K562 (cell line): Measurements from ENCODE around the gene GYS1. TPM values are rescaled to one million over a fixed set of nuclear protein-coding genes. Genes with fewer than 3 reads are reported as not detected.
A peak's percentile ranks its signal among the peaks of the same experiment; 100 is the strongest.

Source experiments
- CBFB ChIP-seq: sonication (generic); formaldehyde crosslinking; IDR thresholded peaks from 2 replicates; pipeline ENCODE4 v1.4.0; 2020; ENCODE audit warnings: mild to moderate bottlenecking, missing genetic modification reagents
- CXXC5 ChIP-seq: fragments of 250-450 bp; sonication (Bioruptor Pico); IDR thresholded peaks from 2 replicates; pipeline ENCODE4 v1.8.0; 2022; ENCODE audit warnings: inconsistent platforms, mild to moderate bottlenecking, moderate library complexity
- FOS ChIP-seq: IDR thresholded peaks from 3 replicates; pipeline ENCODE4 v1.6.1; 2011; ENCODE audit not compliant: insufficient read length; ENCODE audit errors: extremely low read depth
- HSF4 ChIP-seq: fragments of 250-450 bp; sonication (Bioruptor Pico); IDR thresholded peaks from 2 replicates; pipeline ENCODE4 v2.1.2; 2022; ENCODE audit warnings: mild to moderate bottlenecking, moderate library complexity, borderline replicate concordance
- ILK ChIP-seq: fragments of 450-650 bp; IDR thresholded peaks from 2 replicates; pipeline ENCODE4 v1.6.1; 2016; ENCODE audit warnings: missing genetic modification characterization, low read depth, mild to moderate bottlenecking, missing compliant biosample characterization, moderate library complexity, borderline replicate concordance
- MXD1 ChIP-seq: fragments of 250-450 bp; sonication (Bioruptor Pico); IDR thresholded peaks from 2 replicates; pipeline ENCODE4 v1.8.0; 2021; ENCODE audit warnings: borderline replicate concordance, mild to moderate bottlenecking, moderate library complexity; ENCODE audit not compliant: poor library complexity, severe bottlenecking
- NCOA1 ChIP-seq: fragments of 450-650 bp; IDR thresholded peaks from 2 replicates; pipeline ENCODE4 v1.6.1; 2016; ENCODE audit warnings: low read depth
- RAD21 ChIP-seq, 2 experiments: fragments of 250-450 bp in 1 of 2; fragments of 450-650 bp in 1 of 2; sonication (Bioruptor Pico) in 1 of 2; formaldehyde crosslinking in 1 of 2; IDR thresholded peaks in 1 of 2; conservative IDR thresholded peaks in 1 of 2; 2 replicates each; pipeline versions ENCODE4 v1.4.0 to v1.8.0; 2020 to 2022; ENCODE audit warnings: mild to moderate bottlenecking in 2 of 2, moderate library complexity in 1 of 2
- RCOR1 ChIP-seq, 2 experiments: IDR thresholded peaks; 2 replicates each; pipeline ENCODE4 v1.6.1; 2012; ENCODE audit warnings: low read depth in 2 of 2, low read length in 2 of 2, borderline replicate concordance in 1 of 2, improper control_type of control experiment in 1 of 2
- SETDB1 ChIP-seq: IDR thresholded peaks from one replicate; pipeline ENCODE4 v1.6.1; 2012; ENCODE audit warnings: low read length, control low read depth, inconsistent platforms
- TFAM ChIP-seq: fragments of 250-450 bp; sonication (Bioruptor Pico); conservative IDR thresholded peaks from 2 replicates; pipeline ENCODE4 v1.5.0; 2021; ENCODE audit warnings: mild to moderate bottlenecking, moderate library complexity
- U2AF1 ChIP-seq: fragments of 200-400 bp; formaldehyde crosslinking; optimal IDR thresholded peaks from 2 replicates; pipeline ENCODE3; 2017; ENCODE audit warnings: mild to moderate bottlenecking, low read depth, low read length, moderate library complexity
- ZNF146 ChIP-seq: IDR thresholded peaks from one replicate; pipeline ENCODE4 v1.6.1; 2018; ENCODE audit warnings: missing compliant biosample characterization; ENCODE audit not compliant: unreplicated experiment
- ZNF282 ChIP-seq: sonication (generic); formaldehyde crosslinking; IDR thresholded peaks from 2 replicates; pipeline ENCODE4 v1.8.1; 2023; ENCODE audit warnings: missing genetic modification reagents
- polyA plus RNA-seq, 8 experiments: library from polyadenylated mRNA; depleted of rRNA in 4 of 8; stranded (reverse) in 5 of 8; unstranded in 3 of 8; fragments of >200 nt; fragmentation: Nextera tagmentation in 2 of 8; fragmentation: Illumina TruSeq in 1 of 8; extraction: Ambion mirVana in 2 of 8; extraction: Trizol in 1 of 8; gene quantifications; 2 replicates each; pipeline versions ENCODE4 v1.2.1 to v1.2.3, GENCODE V29; 2011 to 2014; ENCODE audit warnings: inconsistent platforms in 1 of 8, missing spikeins in 1 of 8
- total RNA-seq, 7 experiments: library from RNA; depleted of rRNA in 6 of 7; stranded (reverse); fragments of >200 nt in 6 of 7; fragmentation: Illumina TruSeq in 2 of 7; extraction: Trizol in 2 of 7; gene quantifications; 2 replicates each; pipeline versions ENCODE4 v1.2.1 to v1.2.3, GENCODE V29; 2011 to 2021; ENCODE audit warnings: low replicate concordance in 1 of 7
- TF ChIP-seq, protein P1 (sequence below): fragments of 450-650 bp; IDR thresholded peaks from 2 replicates; pipeline ENCODE4 v1.6.1; 2018; ENCODE audit not compliant: partially characterized antibody
- TF ChIP-seq, protein P2 (sequence below), 2 experiments: fragments of 150-350 bp in 1 of 2; IDR thresholded peaks; 2 replicates each; pipeline ENCODE4 v1.6.1; 2012 to 2016; ENCODE audit warnings: low read depth in 2 of 2, low read length in 2 of 2, mild to moderate bottlenecking in 1 of 2, moderate library complexity in 1 of 2
- TF ChIP-seq, protein P3 (sequence below): fragments of 250-450 bp; sonication (Bioruptor Pico); IDR thresholded peaks from 2 replicates; pipeline ENCODE4 v1.4.0; 2020

Gene GYS1
- total and polyA plus RNA-seq, 9 of the 15 experiments (the other 6 are each of a cell fraction or from before 2014, with no cell fraction given): 1.9 to 31.1 (median 15.2) TPM

- TF ChIP-seq CBFB (CRISPR knock-in tag) (no peak), FOS (no peak), HSF4 (no peak), RCOR1 (IDR thresholded peaks at IDR 0.05; ENCODE audit: borderline replicate concordance in 1 of 2, low read depth in 2 of 2, low read length in 2 of 2) (peak in 1 of 2 experiments; percentile 76; a peak in 1 of 4 replicates), ZNF282 (CRISPR knock-in tag) (no peak), U2AF1 (no peak), MXD1 (CRISPR knock-in tag) (no peak), CXXC5 (peak; percentile 66), SETDB1 (no peak), ZNF146 (CRISPR knock-in tag) (no peak), ILK (tag) (no peak), NCOA1 (peak; percentile 46; the same call in 1 of the 2 replicates), TFAM (CRISPR knock-in tag) (no peak), RAD21 (CRISPR knock-in tag; conservative IDR thresholded peaks at IDR 0.05 in 1 of 2, IDR thresholded peaks at IDR 0.05 in 1 of 2) (peak; percentile 8 to 25; a peak in 1 of 4 replicates)
- TF ChIP-seq, protein P1, sequence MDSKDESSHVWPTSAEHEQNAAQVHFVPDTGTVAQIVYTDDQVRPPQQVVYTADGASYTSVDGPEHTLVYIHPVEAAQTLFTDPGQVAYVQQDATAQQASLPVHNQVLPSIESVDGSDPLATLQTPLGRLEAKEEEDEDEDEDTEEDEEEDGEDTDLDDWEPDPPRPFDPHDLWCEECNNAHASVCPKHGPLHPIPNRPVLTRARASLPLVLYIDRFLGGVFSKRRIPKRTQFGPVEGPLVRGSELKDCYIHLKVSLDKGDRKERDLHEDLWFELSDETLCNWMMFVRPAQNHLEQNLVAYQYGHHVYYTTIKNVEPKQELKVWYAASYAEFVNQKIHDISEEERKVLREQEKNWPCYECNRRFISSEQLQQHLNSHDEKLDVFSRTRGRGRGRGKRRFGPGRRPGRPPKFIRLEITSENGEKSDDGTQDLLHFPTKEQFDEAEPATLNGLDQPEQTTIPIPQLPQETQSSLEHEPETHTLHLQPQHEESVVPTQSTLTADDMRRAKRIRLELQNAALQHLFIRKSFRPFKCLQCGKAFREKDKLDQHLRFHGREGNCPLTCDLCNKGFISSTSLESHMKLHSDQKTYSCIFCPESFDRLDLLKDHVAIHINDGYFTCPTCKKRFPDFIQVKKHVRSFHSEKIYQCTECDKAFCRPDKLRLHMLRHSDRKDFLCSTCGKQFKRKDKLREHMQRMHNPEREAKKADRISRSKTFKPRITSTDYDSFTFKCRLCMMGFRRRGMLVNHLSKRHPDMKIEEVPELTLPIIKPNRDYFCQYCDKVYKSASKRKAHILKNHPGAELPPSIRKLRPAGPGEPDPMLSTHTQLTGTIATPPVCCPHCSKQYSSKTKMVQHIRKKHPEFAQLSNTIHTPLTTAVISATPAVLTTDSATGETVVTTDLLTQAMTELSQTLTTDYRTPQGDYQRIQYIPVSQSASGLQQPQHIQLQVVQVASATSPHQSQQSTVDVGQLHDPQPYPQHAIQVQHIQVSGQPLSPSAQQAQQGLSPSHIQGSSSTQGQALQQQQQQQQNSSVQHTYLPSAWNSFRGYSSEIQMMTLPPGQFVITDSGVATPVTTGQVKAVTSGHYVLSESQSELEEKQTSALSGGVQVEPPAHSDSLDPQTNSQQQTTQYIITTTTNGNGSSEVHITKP: peak; percentile 61
- TF ChIP-seq, protein P2, sequence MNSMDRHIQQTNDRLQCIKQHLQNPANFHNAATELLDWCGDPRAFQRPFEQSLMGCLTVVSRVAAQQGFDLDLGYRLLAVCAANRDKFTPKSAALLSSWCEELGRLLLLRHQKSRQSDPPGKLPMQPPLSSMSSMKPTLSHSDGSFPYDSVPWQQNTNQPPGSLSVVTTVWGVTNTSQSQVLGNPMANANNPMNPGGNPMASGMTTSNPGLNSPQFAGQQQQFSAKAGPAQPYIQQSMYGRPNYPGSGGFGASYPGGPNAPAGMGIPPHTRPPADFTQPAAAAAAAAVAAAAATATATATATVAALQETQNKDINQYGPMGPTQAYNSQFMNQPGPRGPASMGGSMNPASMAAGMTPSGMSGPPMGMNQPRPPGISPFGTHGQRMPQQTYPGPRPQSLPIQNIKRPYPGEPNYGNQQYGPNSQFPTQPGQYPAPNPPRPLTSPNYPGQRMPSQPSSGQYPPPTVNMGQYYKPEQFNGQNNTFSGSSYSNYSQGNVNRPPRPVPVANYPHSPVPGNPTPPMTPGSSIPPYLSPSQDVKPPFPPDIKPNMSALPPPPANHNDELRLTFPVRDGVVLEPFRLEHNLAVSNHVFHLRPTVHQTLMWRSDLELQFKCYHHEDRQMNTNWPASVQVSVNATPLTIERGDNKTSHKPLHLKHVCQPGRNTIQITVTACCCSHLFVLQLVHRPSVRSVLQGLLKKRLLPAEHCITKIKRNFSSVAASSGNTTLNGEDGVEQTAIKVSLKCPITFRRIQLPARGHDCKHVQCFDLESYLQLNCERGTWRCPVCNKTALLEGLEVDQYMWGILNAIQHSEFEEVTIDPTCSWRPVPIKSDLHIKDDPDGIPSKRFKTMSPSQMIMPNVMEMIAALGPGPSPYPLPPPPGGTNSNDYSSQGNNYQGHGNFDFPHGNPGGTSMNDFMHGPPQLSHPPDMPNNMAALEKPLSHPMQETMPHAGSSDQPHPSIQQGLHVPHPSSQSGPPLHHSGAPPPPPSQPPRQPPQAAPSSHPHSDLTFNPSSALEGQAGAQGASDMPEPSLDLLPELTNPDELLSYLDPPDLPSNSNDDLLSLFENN (IDR thresholded peaks at IDR 0.05; ENCODE audit: low read depth in 2 of 2, low read length in 2 of 2): no peak
- TF ChIP-seq, protein P3, sequence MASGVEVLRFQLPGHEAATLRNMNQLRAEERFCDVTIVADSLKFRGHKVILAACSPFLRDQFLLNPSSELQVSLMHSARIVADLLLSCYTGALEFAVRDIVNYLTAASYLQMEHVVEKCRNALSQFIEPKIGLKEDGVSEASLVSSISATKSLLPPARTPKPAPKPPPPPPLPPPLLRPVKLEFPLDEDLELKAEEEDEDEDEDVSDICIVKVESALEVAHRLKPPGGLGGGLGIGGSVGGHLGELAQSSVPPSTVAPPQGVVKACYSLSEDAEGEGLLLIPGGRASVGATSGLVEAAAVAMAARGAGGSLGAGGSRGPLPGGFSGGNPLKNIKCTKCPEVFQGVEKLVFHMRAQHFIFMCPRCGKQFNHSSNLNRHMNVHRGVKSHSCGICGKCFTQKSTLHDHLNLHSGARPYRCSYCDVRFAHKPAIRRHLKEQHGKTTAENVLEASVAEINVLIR (CRISPR knock-in tag): no peak
Observed at GRCh38 chr19:48962029-48962848, 30.9 kb downstream of the GYS1 start (continued).
